Caco-2 (cell line): ENCODE measurements around the gene SLC25A42. TPM values are rescaled to one million over a fixed set of nuclear protein-coding genes. Genes with fewer than 3 reads are reported as not detected.

ENCODE experiments used
- BruUV-seq: library from RNA; stranded (reverse); fragments of 400-500 nt; replicated peaks from 2 replicates; lab custom pipeline; 2021; lab: Mats Ljungman, UMichigan
- CTCF ChIA-PET: fragments of 300-600 bp; sonication (Branson Sonifier 250); formaldehyde crosslinking; loops from one replicate; lab custom pipeline; 2022; ENCODE audit warnings: antibody characterized with exemption; lab: Charles Lee
- POLR2A ChIA-PET: fragments of 300-600 bp; sonication (Branson Sonifier 250); formaldehyde crosslinking; loops from one replicate; lab custom pipeline; 2022; ENCODE audit warnings: antibody characterized with exemption; lab: Charles Lee
- DNase-seq, 2 experiments: peaks; one replicate each; pipeline versions ENCODE4 v3.0.0 to v3.0.0-alpha.2; 2020 to 2022
- H3K27me3 ChIP-seq: replicated peaks from 2 replicates; pipeline ENCODE4 v1.6.0; 2011; ENCODE audit warnings: low read length; ENCODE audit not compliant: control insufficient read depth, insufficient read depth
- H3K36me3 ChIP-seq: 2 replicates; pipeline ENCODE4 v1.5.1; 2011; ENCODE audit warnings: low read length; ENCODE audit not compliant: control insufficient read depth, insufficient read depth
- H3K4me1 ChIP-seq: fragments of 250-450 bp; sonication (Bioruptor Pico); 2 replicates; pipeline ENCODE4 v1.5.1; 2020; ENCODE audit warnings: mild to moderate bottlenecking
- H3K4me3 ChIP-seq: 2 replicates; pipeline ENCODE4 v1.5.1; 2011; ENCODE audit warnings: low read depth, mild to moderate bottlenecking, control low read depth, low read length
- H3K9me3 ChIP-seq: fragments of 250-450 bp; sonication (Bioruptor Pico); 2 replicates; pipeline ENCODE4 v1.5.1; 2020; ENCODE audit warnings: mild to moderate bottlenecking, moderate library complexity
- H3K27ac Mint-ChIP-seq: one replicate; pipeline ENCODE4 v1.8.0; 2022; ENCODE audit warnings: mixed read lengths; ENCODE audit not compliant: unreplicated experiment
- H3K27me3 Mint-ChIP-seq: one replicate; pipeline ENCODE4 v1.8.0; 2022; ENCODE audit warnings: mixed read lengths; ENCODE audit not compliant: insufficient read depth, unreplicated experiment
- H3K36me3 Mint-ChIP-seq: one replicate; pipeline ENCODE4 v1.8.0; 2022; ENCODE audit warnings: mild to moderate bottlenecking, mixed read lengths; ENCODE audit not compliant: insufficient read depth, unreplicated experiment
- H3K4me1 Mint-ChIP-seq: one replicate; pipeline ENCODE4 v1.8.0; 2022; ENCODE audit warnings: low read depth, mixed read lengths; ENCODE audit not compliant: unreplicated experiment
- H3K4me3 Mint-ChIP-seq: one replicate; pipeline ENCODE4 v1.8.0; 2022; ENCODE audit warnings: mild to moderate bottlenecking, moderate library complexity, mixed read lengths; ENCODE audit not compliant: unreplicated experiment
- H3K9me3 Mint-ChIP-seq: one replicate; pipeline ENCODE4 v1.8.0; 2022; ENCODE audit warnings: mixed read lengths; ENCODE audit not compliant: unreplicated experiment
- intact Hi-C: fragments of 100-400 bp; cut with micrococcal nuclease; formaldehyde crosslinking; loops from one replicate; pipeline ENCODE4 v1.10.0; 2022; ENCODE audit not compliant: unreplicated experiment
- total RNA-seq: library from RNA; stranded (reverse); gene quantifications from 2 replicates; pipeline ENCODE4 v1.2.3, GENCODE V29; 2022
- TF ChIP-seq, protein P1 (sequence below), 2 experiments: fragments of 200-600 bp in 1 of 2; IDR thresholded peaks; 1 replicate in 1 of 2; 2 replicates in 1 of 2; pipeline versions ENCODE4 v1.5.1 to v1.8.0; 2011 to 2022; ENCODE audit warnings: antibody characterized with exemption in 1 of 2, control low read depth in 1 of 2, inconsistent platforms in 1 of 2, low read depth in 1 of 2, low read length in 1 of 2, mild to moderate bottlenecking in 1 of 2, moderate library complexity in 1 of 2; ENCODE audit not compliant: insufficient read depth in 1 of 2, severe bottlenecking in 1 of 2, unreplicated experiment in 1 of 2

Gene SLC25A42
- total RNA-seq, 1 experiment from 2014 or later = 4.5 TPM

DNA sequence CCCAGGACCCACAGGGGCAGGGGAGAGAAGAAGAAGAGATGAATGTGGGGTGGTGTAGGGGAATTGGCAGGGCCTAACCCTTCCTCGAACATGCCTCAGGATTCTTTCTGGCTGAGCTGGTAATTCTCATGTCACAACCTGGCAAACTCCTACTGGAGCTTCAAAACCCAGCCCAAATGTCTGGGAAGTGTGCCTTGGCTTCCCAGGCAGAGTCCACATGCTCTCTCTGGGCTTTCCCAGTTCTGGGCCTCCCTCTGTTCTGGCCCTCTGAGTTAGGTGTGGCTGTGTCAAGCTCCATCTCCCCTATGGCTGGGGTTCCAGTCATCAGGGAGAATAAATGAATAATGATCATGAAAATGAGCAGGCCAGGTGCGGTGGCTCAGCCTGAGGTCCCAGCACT lies 85.6 kb downstream of the SLC25A42 start:
- no peak overlapping the region for H3K4me3 Mint-ChIP-seq
- TF ChIP-seq, protein P1, sequence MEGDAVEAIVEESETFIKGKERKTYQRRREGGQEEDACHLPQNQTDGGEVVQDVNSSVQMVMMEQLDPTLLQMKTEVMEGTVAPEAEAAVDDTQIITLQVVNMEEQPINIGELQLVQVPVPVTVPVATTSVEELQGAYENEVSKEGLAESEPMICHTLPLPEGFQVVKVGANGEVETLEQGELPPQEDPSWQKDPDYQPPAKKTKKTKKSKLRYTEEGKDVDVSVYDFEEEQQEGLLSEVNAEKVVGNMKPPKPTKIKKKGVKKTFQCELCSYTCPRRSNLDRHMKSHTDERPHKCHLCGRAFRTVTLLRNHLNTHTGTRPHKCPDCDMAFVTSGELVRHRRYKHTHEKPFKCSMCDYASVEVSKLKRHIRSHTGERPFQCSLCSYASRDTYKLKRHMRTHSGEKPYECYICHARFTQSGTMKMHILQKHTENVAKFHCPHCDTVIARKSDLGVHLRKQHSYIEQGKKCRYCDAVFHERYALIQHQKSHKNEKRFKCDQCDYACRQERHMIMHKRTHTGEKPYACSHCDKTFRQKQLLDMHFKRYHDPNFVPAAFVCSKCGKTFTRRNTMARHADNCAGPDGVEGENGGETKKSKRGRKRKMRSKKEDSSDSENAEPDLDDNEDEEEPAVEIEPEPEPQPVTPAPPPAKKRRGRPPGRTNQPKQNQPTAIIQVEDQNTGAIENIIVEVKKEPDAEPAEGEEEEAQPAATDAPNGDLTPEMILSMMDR (IDR thresholded peaks at IDR 0.05; ENCODE audit: insufficient read depth in 1 of 2, low read depth in 1 of 2, low read length in 1 of 2, severe bottlenecking in 1 of 2, unreplicated experiment in 1 of 2) = no peak
- H3K27me3 ChIP-seq = no peaks in the 10 kb centered on the region
- H3K27me3 Mint-ChIP-seq = no peaks in the 10 kb centered on the region
- no peaks in the 10 kb centered on the region for H3K36me3 ChIP-seq
- ChIA-PET CTCF (no interaction called here), POLR2A (no interaction called here)
- no peaks in the 10 kb centered on the region for H3K9me3 ChIP-seq
- H3K9me3 Mint-ChIP-seq = no peaks in the 10 kb centered on the region
- H3K4me3 ChIP-seq = no peak overlapping the region
- no peaks in the 10 kb centered on the region for H3K4me1 ChIP-seq
- no peak overlapping the region for H3K27ac Mint-ChIP-seq
- no peak for DNase-seq
- H3K4me1 Mint-ChIP-seq = no peaks in the 10 kb centered on the region
- BruUV-seq = no TSS peak
- intact Hi-C loops = no loop called here
- H3K36me3 Mint-ChIP-seq = no peaks in the 10 kb centered on the region

DNA sequence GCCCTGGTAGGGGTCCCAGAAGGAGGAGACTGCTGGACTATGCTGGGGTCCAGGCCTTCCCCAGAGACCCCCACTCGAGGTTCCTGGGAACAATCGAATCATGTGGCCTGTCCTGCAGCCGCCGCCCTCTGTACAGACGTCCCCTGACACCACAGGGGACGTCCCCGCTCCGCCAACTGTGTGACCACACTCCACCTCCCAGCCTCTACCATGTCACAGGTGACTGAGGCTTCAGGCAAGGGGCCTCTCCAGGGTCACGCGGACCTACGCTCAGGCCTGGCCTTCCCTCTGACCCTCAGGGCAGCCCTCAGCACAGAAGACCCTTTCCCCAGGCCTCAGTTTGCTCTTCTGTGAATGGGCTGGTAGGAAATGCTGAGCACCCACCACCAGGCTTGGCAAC lies 87.6 kb downstream of the SLC25A42 start:
- BruUV-seq = no TSS peak
- Mint-ChIP-seq H3K36me3 (no peaks in the 10 kb centered on the region), H3K27ac (no peak overlapping the region), H3K27me3 (no peaks in the 10 kb centered on the region), H3K4me1 (no peaks in the 10 kb centered on the region), H3K9me3 (no peaks in the 10 kb centered on the region), H3K4me3 (no peak overlapping the region)
- H3K4me3 ChIP-seq = no peak overlapping the region
- CTCF ChIA-PET = no interaction called here
- TF ChIP-seq, protein P1 (IDR thresholded peaks at IDR 0.05; ENCODE audit: insufficient read depth in 1 of 2, low read depth in 1 of 2, low read length in 1 of 2, severe bottlenecking in 1 of 2, unreplicated experiment in 1 of 2) = no peak
- H3K27me3 ChIP-seq = no peaks in the 10 kb centered on the region
- H3K4me1 ChIP-seq = no peaks in the 10 kb centered on the region
- no peak for DNase-seq
- no peaks in the 10 kb centered on the region for H3K36me3 ChIP-seq
- POLR2A ChIA-PET = no interaction called here
- H3K9me3 ChIP-seq = no peaks in the 10 kb centered on the region
- intact Hi-C loops = no loop called here

DNA sequence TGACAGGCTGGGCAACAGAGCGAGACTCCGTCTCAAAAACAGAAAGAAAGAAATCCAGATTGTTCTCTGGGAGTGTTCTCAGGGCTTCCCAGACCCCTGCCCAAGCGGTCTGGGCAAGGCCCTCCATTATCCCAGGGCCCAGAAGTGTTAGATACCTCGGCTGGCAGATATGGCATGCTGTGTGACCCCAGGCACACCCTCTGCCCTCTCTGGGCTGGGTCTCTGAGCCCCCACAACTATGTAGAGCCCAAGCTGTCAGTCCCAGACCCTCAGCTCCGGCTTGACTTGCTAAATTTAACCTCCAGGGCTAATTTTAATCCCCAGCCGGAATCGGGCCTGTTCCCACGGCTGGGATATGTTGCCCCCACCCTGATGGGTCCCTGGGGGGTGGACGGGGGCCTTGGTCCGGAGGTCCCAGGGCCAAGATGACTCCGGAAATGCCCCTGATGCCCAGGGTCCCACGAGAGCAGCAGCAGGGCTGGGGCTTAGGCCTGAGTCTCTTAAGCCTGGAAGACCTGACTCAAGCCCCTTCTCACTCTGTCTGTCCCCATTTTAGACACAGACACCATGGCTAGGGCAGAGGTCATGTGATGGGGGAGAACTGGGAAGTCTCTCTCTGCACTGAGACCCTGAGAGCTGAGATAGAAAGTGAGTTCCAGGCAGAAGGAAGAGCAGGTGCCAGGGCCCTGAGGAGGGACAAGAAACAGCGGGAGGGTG lies 89.0 kb downstream of the SLC25A42 start:
- Histone ChIP-seq H3K36me3 (no peaks in the 10 kb centered on the region), H3K27me3 (no peaks in the 10 kb centered on the region), H3K4me1 (no peaks in the 10 kb centered on the region), H3K4me3 (no peak overlapping the region), H3K9me3 (no peaks in the 10 kb centered on the region)
- no peak overlapping the region for H3K27ac Mint-ChIP-seq
- H3K4me1 Mint-ChIP-seq = no peaks in the 10 kb centered on the region
- no TSS peak for BruUV-seq
- ChIA-PET POLR2A (no interaction called here), CTCF (interaction anchor here (0.6 kb wide), 1 partner anchor 12 kb away, joined by 4 read pairs; no protein-coding TSS in a partner anchor)
- intact Hi-C loops = no loop called here
- H3K4me3 Mint-ChIP-seq = no peak overlapping the region
- H3K36me3 Mint-ChIP-seq = no peaks in the 10 kb centered on the region
- no peak for DNase-seq
- no peaks in the 10 kb centered on the region for H3K9me3 Mint-ChIP-seq
- no peaks in the 10 kb centered on the region for H3K27me3 Mint-ChIP-seq
- TF ChIP-seq, protein P1 (IDR thresholded peaks at IDR 0.05; ENCODE audit: insufficient read depth in 1 of 2, low read depth in 1 of 2, low read length in 1 of 2, severe bottlenecking in 1 of 2, unreplicated experiment in 1 of 2) = no peak
